K562 (cell line): ENCODE data around the gene MLLT6. TPM values are rescaled to one million over a fixed set of nuclear protein-coding genes. Genes with fewer than 3 reads are reported as not detected.
A peak's percentile ranks its signal among the peaks of the same experiment; 100 is the strongest.

ENCODE experiments used
- ATAC-seq: fragments of 200-7000 bp; cut with Tn5 transposase; 3 replicates; pipeline ENCODE4 v1.9.1; 2020; ENCODE audit warnings: moderate library complexity
- BruUV-seq: library from RNA; stranded (reverse); fragments of 400-500 nt; replicated peaks from 2 replicates; lab custom pipeline; 2021; lab: Mats Ljungman, UMichigan
- CTCF ChIA-PET: fragments of 300-600 bp; formaldehyde crosslinking; extraction: SDS; loops from one replicate; lab custom pipeline; 2021; ENCODE audit warnings: low intra/inter-chr PET ratio; lab: Yijun Ruan, JAX
- POLR2A ChIA-PET: fragments of 300-600, 350-650 bp; sonication (Branson Sonifier 250); formaldehyde crosslinking; extraction: SDS; loops from one replicate; lab custom pipeline; 2021; ENCODE audit warnings: antibody characterized with exemption, inconsistent platforms; lab: Yijun Ruan, JAX
- DNase-seq, 4 experiments: peaks; one replicate each; pipeline versions ENCODE4 v3.0.0 to v3.0.0-alpha.2; 2011 to 2018; ENCODE audit warnings: low spot score in 3 of 4, mixed read lengths in 3 of 4; ENCODE audit errors: extremely low read depth in 1 of 4
- FAIRE-seq: peaks from 2 replicates; lab custom pipeline; 2011; peaks lifted over from hg19 to GRCh38; lab: Jason Lieb, UNC
- H2AFZ ChIP-seq: 2 replicates; pipeline ENCODE4 v1.6.0; 2011; ENCODE audit warnings: low read depth, low read length, control low read depth, inconsistent platforms
- H3K27ac ChIP-seq: fragments of 200-600 bp; 3 replicates; pipeline ENCODE4 v1.8.0; 2011; ENCODE audit warnings: low read depth, mild to moderate bottlenecking, control low read depth, inconsistent platforms, low read length, moderate library complexity, mixed read lengths; ENCODE audit errors: extremely low read depth
- H3K27me3 ChIP-seq, 2 experiments: fragments of 300-600 bp in 1 of 2; 2 replicates in 1 of 2; 3 replicates in 1 of 2; pipeline versions ENCODE4 v1.6.0 to v1.8.0; 2011; ENCODE audit warnings: inconsistent platforms in 2 of 2, low read length in 2 of 2, mild to moderate bottlenecking in 1 of 2, mixed read lengths in 1 of 2, moderate library complexity in 1 of 2; ENCODE audit not compliant: control insufficient read depth in 2 of 2, insufficient read depth in 2 of 2
- H3K36me3 ChIP-seq: fragments of 300-600 bp; 3 replicates; pipeline ENCODE4 v1.8.0; 2011; ENCODE audit warnings: mild to moderate bottlenecking, low read length, inconsistent platforms; ENCODE audit not compliant: control insufficient read depth, insufficient read depth
- H3K4me1 ChIP-seq, 2 experiments: fragments of 200-600 bp in 1 of 2; replicated peaks in 1 of 2; 2 replicates in 1 of 2; 3 replicates in 1 of 2; pipeline versions ENCODE4 v1.5.1 to v1.8.0; 2011; ENCODE audit warnings: inconsistent platforms in 2 of 2, low read length in 2 of 2, mild to moderate bottlenecking in 1 of 2, mixed read lengths in 1 of 2, moderate library complexity in 1 of 2; ENCODE audit not compliant: control insufficient read depth in 2 of 2, insufficient read depth in 2 of 2
- H3K4me2 ChIP-seq: 2 replicates; pipeline ENCODE4 v1.6.1; 2011; ENCODE audit warnings: low read length, control low read depth, inconsistent platforms, mixed read lengths; ENCODE audit not compliant: insufficient read depth
- H3K4me3 ChIP-seq: fragments of 200-600 bp; sonication (generic), shearing (Covaris generic); 2 replicates; pipeline ENCODE4 v1.5.1; 2016; ENCODE audit warnings: control low read depth, inconsistent platforms
- H3K79me2 ChIP-seq: fragments of 200-600 bp; 3 replicates; pipeline ENCODE4 v1.8.0; 2011; ENCODE audit warnings: low read length, inconsistent platforms; ENCODE audit not compliant: control insufficient read depth, insufficient read depth
- H3K9ac ChIP-seq, 2 experiments: 2 replicates each; pipeline versions ENCODE4 v1.6.0 to v1.6.1; 2011; ENCODE audit warnings: low read depth in 2 of 2, low read length in 2 of 2, control low read depth in 1 of 2, inconsistent platforms in 1 of 2, mild to moderate bottlenecking in 1 of 2, mixed read lengths in 1 of 2; ENCODE audit not compliant: insufficient read depth in 1 of 2
- H3K9me1 ChIP-seq: one replicate; pipeline ENCODE4 v1.6.0; 2011; ENCODE audit warnings: inconsistent platforms, mild to moderate bottlenecking, low read length, moderate library complexity; ENCODE audit not compliant: control insufficient read depth, insufficient read depth
- H3K9me3 ChIP-seq: replicated peaks from 2 replicates; pipeline ENCODE4 v1.5.1; 2011; ENCODE audit warnings: low read depth, low read length, inconsistent platforms; ENCODE audit not compliant: control insufficient read depth, insufficient read depth
- H4K20me1 ChIP-seq: replicated peaks from 2 replicates; pipeline ENCODE4 v1.6.1; 2011; ENCODE audit warnings: low read length, inconsistent platforms, mixed read lengths; ENCODE audit not compliant: control insufficient read depth, insufficient read depth
- CC2D1A ChIP-seq: fragments of 450-650 bp; IDR thresholded peaks from 2 replicates; pipeline ENCODE4 v1.6.1; 2017; ENCODE audit warnings: mild to moderate bottlenecking
- EP300 ChIP-seq: IDR thresholded peaks from 2 replicates; pipeline ENCODE4 v1.6.1; 2012; ENCODE audit warnings: low read length, improper control_type of control experiment
- ETV5 ChIP-seq: sonication (generic); formaldehyde crosslinking; IDR thresholded peaks from 2 replicates; pipeline ENCODE4 v1.4.0; 2020; ENCODE audit warnings: low read depth, mild to moderate bottlenecking, missing genetic modification reagents
- HDAC8 ChIP-seq: fragments of 450-650 bp; IDR thresholded peaks from 2 replicates; pipeline ENCODE4 v1.6.1; 2016; ENCODE audit warnings: mild to moderate bottlenecking, missing genetic modification characterization, moderate library complexity, missing compliant biosample characterization
- HOXB6 ChIP-seq: fragments of 250-450 bp; sonication (Bioruptor Pico); IDR thresholded peaks from 2 replicates; pipeline ENCODE4 v1.5.1; 2022; ENCODE audit warnings: mild to moderate bottlenecking, borderline replicate concordance
- MCM2 ChIP-seq: fragments of 450-650 bp; IDR thresholded peaks from 2 replicates; pipeline ENCODE4 v1.6.1; 2017; ENCODE audit warnings: low read depth, mild to moderate bottlenecking
- MECOM ChIP-seq: fragments of 250-450 bp; sonication (Bioruptor Pico); IDR thresholded peaks from 2 replicates; pipeline ENCODE4 v1.8.0; 2022; ENCODE audit warnings: inconsistent platforms
- MEIS2 ChIP-seq: fragments of 450-650 bp; IDR thresholded peaks from 2 replicates; pipeline ENCODE4 v1.6.1; 2014; ENCODE audit warnings: mild to moderate bottlenecking; ENCODE audit not compliant: partially characterized antibody
- MTA3 ChIP-seq: fragments of 450-650 bp; formaldehyde crosslinking; IDR thresholded peaks from 2 replicates; pipeline ENCODE4 v1.6.1; 2017; ENCODE audit warnings: mild to moderate bottlenecking, borderline replicate concordance
- NFXL1 ChIP-seq: fragments of 450-650 bp; formaldehyde crosslinking; IDR thresholded peaks from 2 replicates; pipeline ENCODE4 v1.4.0; 2021; ENCODE audit warnings: mild to moderate bottlenecking
- PRMT5 ChIP-seq: sonication (generic); formaldehyde crosslinking; IDR thresholded peaks from 2 replicates; pipeline ENCODE4 v1.5.0; 2020; ENCODE audit warnings: missing genetic modification reagents
- RBBP5 ChIP-seq: fragments of 200-600 bp; sonication (generic); IDR thresholded peaks from 2 replicates; pipeline ENCODE4 v1.6.1; 2012; ENCODE audit warnings: borderline replicate concordance, mild to moderate bottlenecking, low read length, control low read depth, inconsistent platforms; ENCODE audit not compliant: insufficient read depth, poor library complexity, severe bottlenecking
- RBFOX2 ChIP-seq: fragments of 200-400 bp; formaldehyde crosslinking; IDR thresholded peaks from 2 replicates; pipeline ENCODE4 v1.6.1; 2017; ENCODE audit warnings: low read depth, mild to moderate bottlenecking, low read length, moderate library complexity
- SIN3A ChIP-seq, 2 experiments: fragments of 150-350 bp in 1 of 2; IDR thresholded peaks; 2 replicates each; pipeline ENCODE4 v1.6.1; 2011 to 2016; ENCODE audit warnings: borderline replicate concordance in 2 of 2, low read depth in 2 of 2, low read length in 2 of 2, mild to moderate bottlenecking in 2 of 2, moderate library complexity in 2 of 2; ENCODE audit not compliant: control insufficient read depth in 1 of 2
- SRSF3 ChIP-seq: fragments of 200-400 bp; formaldehyde crosslinking; IDR thresholded peaks from 2 replicates; pipeline ENCODE4 v1.6.1; 2016; ENCODE audit warnings: mild to moderate bottlenecking, low read length, moderate library complexity; ENCODE audit not compliant: insufficient read depth
- U2AF2 ChIP-seq: fragments of 200-400 bp; formaldehyde crosslinking; optimal IDR thresholded peaks from 2 replicates; pipeline ENCODE3; 2017; ENCODE audit warnings: low read depth, mild to moderate bottlenecking, low read length
- ZNF311 ChIP-seq: fragments of 250-450 bp; sonication (Bioruptor Pico); IDR thresholded peaks from 2 replicates; pipeline ENCODE4 v1.4.0; 2020; ENCODE audit warnings: mild to moderate bottlenecking, moderate library complexity
- ZNF76 ChIP-seq: fragments of 250-450 bp; sonication (Bioruptor Pico); IDR thresholded peaks from 2 replicates; pipeline ENCODE4 v1.4.0; 2020; ENCODE audit warnings: mild to moderate bottlenecking, moderate library complexity, borderline replicate concordance
- ZSCAN32 ChIP-seq: fragments of 450-650 bp; formaldehyde crosslinking; IDR thresholded peaks from 2 replicates; pipeline ENCODE4 v1.4.0; 2020; ENCODE audit warnings: mild to moderate bottlenecking, moderate library complexity
- WGBS: fragments of 100-300 bp; shearing (Covaris generic); methylation state at CpG from one replicate; pipeline ENCODE4 v1.1.6; 2016; ENCODE audit warnings: low coverage, mixed read lengths; ENCODE audit not compliant: insufficient coverage; ENCODE audit errors: missing lambda C conversion rate; 5-methylcytosine and 5-hydroxymethylcytosine counted together
- in situ Hi-C: fragments of 300-500 bp; cut with MboI; formaldehyde crosslinking; loops from 4 replicates; pipeline ENCODE4 v1.15.0; 2018; ENCODE audit warnings: inconsistent platforms, mixed read lengths
- intact Hi-C: fragments of 100-400 bp; cut with micrococcal nuclease; formaldehyde crosslinking; loops from 2 replicates; pipeline ENCODE4 v1.14.2; 2022
- polyA plus RNA-seq, 8 experiments: library from polyadenylated mRNA; depleted of rRNA in 4 of 8; stranded (reverse) in 5 of 8; unstranded in 3 of 8; fragments of >200 nt; fragmentation: Nextera tagmentation in 2 of 8; fragmentation: Illumina TruSeq in 1 of 8; extraction: Ambion mirVana in 2 of 8; extraction: Trizol in 1 of 8; gene quantifications; 2 replicates each; pipeline versions ENCODE4 v1.2.1 to v1.2.3, GENCODE V29; 2011 to 2014; ENCODE audit warnings: inconsistent platforms in 1 of 8, missing spikeins in 1 of 8
- total RNA-seq, 7 experiments: library from RNA; depleted of rRNA in 6 of 7; stranded (reverse); fragments of >200 nt in 6 of 7; fragmentation: Illumina TruSeq in 2 of 7; extraction: Trizol in 2 of 7; gene quantifications; 2 replicates each; pipeline versions ENCODE4 v1.2.1 to v1.2.3, GENCODE V29; 2011 to 2021; ENCODE audit warnings: low replicate concordance in 1 of 7
- TF ChIP-seq, protein P1 (sequence below): sonication (generic); formaldehyde crosslinking; IDR thresholded peaks from 2 replicates; pipeline ENCODE4 v1.8.0; 2022; ENCODE audit warnings: mild to moderate bottlenecking, missing genetic modification reagents
- TF ChIP-seq, protein P2 (sequence below), 3 experiments: IDR thresholded peaks in 2 of 3; conservative IDR thresholded peaks in 1 of 3; 2 replicates each; pipeline ENCODE4 v1.5.1; 2011 to 2012; ENCODE audit warnings: low read length in 3 of 3, mild to moderate bottlenecking in 3 of 3, control low read depth in 2 of 3, improper control_type of control experiment in 1 of 3, inconsistent platforms in 1 of 3, low read depth in 1 of 3, mixed read lengths in 1 of 3, moderate library complexity in 1 of 3; ENCODE audit not compliant: insufficient read depth in 2 of 3

Gene MLLT6
- total and polyA plus RNA-seq, 9 of the 15 experiments (the other 6 are each of a cell fraction or from before 2014, with no cell fraction given): 3.1 to 71.7 (median 30.0) TPM

DNA sequence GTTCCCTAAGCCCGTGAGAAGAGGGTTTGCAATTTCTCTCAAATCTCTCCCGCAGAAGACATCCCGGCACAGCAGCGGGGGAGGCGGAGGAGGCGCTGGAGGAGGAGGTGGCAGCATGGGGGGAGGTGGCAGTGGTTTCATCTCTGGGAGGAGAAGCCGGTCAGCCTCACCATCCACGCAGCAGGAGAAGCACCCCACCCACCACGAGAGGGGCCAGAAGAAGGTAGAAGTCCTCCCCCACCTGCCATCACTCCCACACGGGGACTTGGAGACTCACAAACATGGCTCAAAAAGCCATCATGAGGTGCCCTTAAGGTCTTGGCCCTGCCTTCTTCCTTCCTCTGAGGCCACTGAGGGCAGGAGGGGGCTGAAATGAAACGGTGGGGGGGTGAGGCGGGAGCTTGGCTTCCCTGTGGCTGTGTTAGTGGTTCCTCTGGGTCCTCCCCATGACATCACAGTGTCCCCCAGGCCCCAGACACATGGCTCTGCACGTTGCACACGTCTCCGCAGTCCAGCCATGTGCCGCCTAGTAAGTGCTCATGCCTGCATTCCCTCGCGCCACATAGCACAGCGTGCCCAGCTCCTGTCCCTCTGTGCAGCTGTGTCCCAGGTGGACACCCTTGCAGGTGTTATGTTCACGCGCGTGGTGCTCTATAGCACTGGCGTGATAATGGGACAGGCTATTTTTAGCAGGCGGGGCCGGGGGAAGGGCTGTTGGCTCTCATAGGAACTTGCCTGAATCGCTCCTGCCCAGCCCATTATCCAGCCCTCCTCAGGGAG lies 6.9 kb downstream of the MLLT6 start:
- no peak overlapping the region for H2AFZ ChIP-seq
- peaks cover 8% of the 10 kb centered on the region; the same call in 1 of the 2 replicates for H4K20me1 ChIP-seq
- no peak for ATAC-seq
- POLR2A ChIA-PET: interaction anchor here (0.6 to 2.6 kb wide), 2 partner anchors 12 to 20 kb away, joined by 3 to 15 read pairs; no protein-coding TSS in a partner anchor
- H3K27me3 ChIP-seq: no peaks in the 10 kb centered on the region
- FAIRE-seq: no peak
- in situ Hi-C loops: no loop called here
- H3K4me2 ChIP-seq: no peak overlapping the region
- no peaks in the 10 kb centered on the region for H3K9me3 ChIP-seq
- CTCF ChIA-PET: no interaction called here
- intact Hi-C loops: no loop called here
- peak in 1 of 4 experiments; percentile 38 for DNase-seq
- no TSS peak for BruUV-seq
- H3K4me1 ChIP-seq: peaks cover 30 to 52% of the 10 kb centered on the region in 2 experiments
- H3K79me2 ChIP-seq: peaks cover 11% of the 10 kb centered on the region
- peaks cover 83% of the 10 kb centered on the region; the same call in 2 of the 3 replicates for H3K36me3 ChIP-seq
- WGBS: 66% methylated on average over 25 of the region's 26 CpGs
- peaks cover 4% of the 10 kb centered on the region for H3K9me1 ChIP-seq
- no peak overlapping the region for H3K27ac ChIP-seq
- H3K9ac ChIP-seq: peak overlapping the region in 1 of 2 experiments; percentile 83; a peak in 2 of 4 replicates
- H3K4me3 ChIP-seq: no peak overlapping the region
- no peak for TF ChIP-seq PRMT5 (CRISPR knock-in tag)
- no peak for TF ChIP-seq RBBP5
- no peak for TF ChIP-seq ZNF311 (CRISPR knock-in tag)
- TF ChIP-seq EP300: no peak
- no peak for TF ChIP-seq SIN3A (IDR thresholded peaks at IDR 0.05; ENCODE audit: borderline replicate concordance in 2 of 2, control insufficient read depth in 1 of 2, low read depth in 2 of 2, low read length in 2 of 2)
- TF ChIP-seq SRSF3: no peak
- no peak for TF ChIP-seq HOXB6 (CRISPR knock-in tag)
- TF ChIP-seq, protein P1, sequence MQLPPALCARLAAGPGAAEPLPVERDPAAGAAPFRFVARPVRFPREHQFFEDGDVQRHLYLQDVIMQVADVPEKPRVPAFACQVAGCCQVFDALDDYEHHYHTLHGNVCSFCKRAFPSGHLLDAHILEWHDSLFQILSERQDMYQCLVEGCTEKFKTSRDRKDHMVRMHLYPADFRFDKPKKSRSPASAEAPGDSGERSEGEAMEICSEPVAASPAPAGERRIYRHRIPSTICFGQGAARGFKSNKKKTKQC (CRISPR knock-in tag): no peak
- no peak for TF ChIP-seq MECOM (CRISPR knock-in tag)
- peak; percentile 42; the same call in 1 of the 2 replicates for TF ChIP-seq RBFOX2
- no peak for TF ChIP-seq CC2D1A
- TF ChIP-seq, protein P2, sequence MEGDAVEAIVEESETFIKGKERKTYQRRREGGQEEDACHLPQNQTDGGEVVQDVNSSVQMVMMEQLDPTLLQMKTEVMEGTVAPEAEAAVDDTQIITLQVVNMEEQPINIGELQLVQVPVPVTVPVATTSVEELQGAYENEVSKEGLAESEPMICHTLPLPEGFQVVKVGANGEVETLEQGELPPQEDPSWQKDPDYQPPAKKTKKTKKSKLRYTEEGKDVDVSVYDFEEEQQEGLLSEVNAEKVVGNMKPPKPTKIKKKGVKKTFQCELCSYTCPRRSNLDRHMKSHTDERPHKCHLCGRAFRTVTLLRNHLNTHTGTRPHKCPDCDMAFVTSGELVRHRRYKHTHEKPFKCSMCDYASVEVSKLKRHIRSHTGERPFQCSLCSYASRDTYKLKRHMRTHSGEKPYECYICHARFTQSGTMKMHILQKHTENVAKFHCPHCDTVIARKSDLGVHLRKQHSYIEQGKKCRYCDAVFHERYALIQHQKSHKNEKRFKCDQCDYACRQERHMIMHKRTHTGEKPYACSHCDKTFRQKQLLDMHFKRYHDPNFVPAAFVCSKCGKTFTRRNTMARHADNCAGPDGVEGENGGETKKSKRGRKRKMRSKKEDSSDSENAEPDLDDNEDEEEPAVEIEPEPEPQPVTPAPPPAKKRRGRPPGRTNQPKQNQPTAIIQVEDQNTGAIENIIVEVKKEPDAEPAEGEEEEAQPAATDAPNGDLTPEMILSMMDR (IDR thresholded peaks at IDR 0.05 in 2 of 3, conservative IDR thresholded peaks at IDR 0.05 in 1 of 3; ENCODE audit: insufficient read depth in 2 of 3, low read depth in 1 of 3, low read length in 3 of 3): no peak
- no peak for TF ChIP-seq ZNF76 (CRISPR knock-in tag)
- no peak for TF ChIP-seq ETV5 (CRISPR knock-in tag)
- no peak for TF ChIP-seq ZSCAN32
- no peak for TF ChIP-seq HDAC8
- TF ChIP-seq U2AF2: no peak
- TF ChIP-seq MTA3: no peak
- no peak for TF ChIP-seq MEIS2
- no peak for TF ChIP-seq MCM2
- TF ChIP-seq NFXL1: no peak
